RWPE2 (cell line): Measurements from ENCODE around the gene KDM6A.
"Not testable (repeated sequence)": the region's sequence is repeated elsewhere in the genome, so short reads cannot be mapped to it uniquely, and the experiment has no call there.

Experiments used
- ATAC-seq: fragments of 200-7000 bp; cut with Tn5 transposase; 3 replicates; pipeline ENCODE4 v1.9.1; 2021; ENCODE audit warnings: low read depth
- DNase-seq: peaks from one replicate; pipeline ENCODE4 v3.0.0-alpha.2; 2020; ENCODE audit warnings: low spot score
- H3K27ac ChIP-seq: fragments of 450-650 bp; 2 replicates; pipeline ENCODE4 v1.5.1; 2017; ENCODE audit warnings: mild to moderate bottlenecking; ENCODE audit not compliant: poor library complexity, severe bottlenecking
- H3K27me3 ChIP-seq: fragments of 250-450 bp; sonication (Bioruptor Pico); 2 replicates; pipeline ENCODE4 v1.5.1; 2021; ENCODE audit warnings: mild to moderate bottlenecking, moderate library complexity; ENCODE audit not compliant: insufficient read depth, poor library complexity, severe bottlenecking
- H3K36me3 ChIP-seq: fragments of 250-450 bp; sonication (Bioruptor Pico); 2 replicates; pipeline ENCODE4 v1.5.1; 2020; ENCODE audit warnings: low read depth, mild to moderate bottlenecking, moderate library complexity
- H3K4me1 ChIP-seq: fragments of 250-450 bp; sonication (Bioruptor Pico); 2 replicates; pipeline ENCODE4 v1.5.1; 2021; ENCODE audit warnings: mild to moderate bottlenecking, moderate library complexity; ENCODE audit not compliant: insufficient read depth, poor library complexity, severe bottlenecking
- H3K4me3 ChIP-seq: fragments of 250-450 bp; sonication (Bioruptor Pico); 2 replicates; pipeline ENCODE4 v1.5.1; 2021; ENCODE audit warnings: mild to moderate bottlenecking, moderate library complexity; ENCODE audit not compliant: severe bottlenecking
- H3K9me3 ChIP-seq: fragments of 250-450 bp; sonication (Bioruptor Pico); 2 replicates; pipeline ENCODE4 v1.5.1; 2021; ENCODE audit warnings: mild to moderate bottlenecking, moderate library complexity; ENCODE audit not compliant: severe bottlenecking
- TF ChIP-seq, protein P1 (sequence below): fragments of 450-650 bp; IDR thresholded peaks from one replicate; pipeline ENCODE4 v1.5.1; 2017; ENCODE audit warnings: mild to moderate bottlenecking, moderate library complexity; ENCODE audit not compliant: poor library complexity, severe bottlenecking

The KDM6A gene

GRCh38 chrX:44935172-44935571 lies 62.2 kb downstream of the KDM6A start:
- H3K36me3 ChIP-seq, result no peaks in the 10 kb centered on the region
- peaks cover 14% of the 10 kb centered on the region for H3K4me1 ChIP-seq
- peak overlapping the region; percentile 39 for H3K27ac ChIP-seq
- H3K9me3 ChIP-seq, result no peaks in the 10 kb centered on the region
- DNase-seq, result no peak
- ATAC-seq, result no peak
- TF ChIP-seq, protein P1, sequence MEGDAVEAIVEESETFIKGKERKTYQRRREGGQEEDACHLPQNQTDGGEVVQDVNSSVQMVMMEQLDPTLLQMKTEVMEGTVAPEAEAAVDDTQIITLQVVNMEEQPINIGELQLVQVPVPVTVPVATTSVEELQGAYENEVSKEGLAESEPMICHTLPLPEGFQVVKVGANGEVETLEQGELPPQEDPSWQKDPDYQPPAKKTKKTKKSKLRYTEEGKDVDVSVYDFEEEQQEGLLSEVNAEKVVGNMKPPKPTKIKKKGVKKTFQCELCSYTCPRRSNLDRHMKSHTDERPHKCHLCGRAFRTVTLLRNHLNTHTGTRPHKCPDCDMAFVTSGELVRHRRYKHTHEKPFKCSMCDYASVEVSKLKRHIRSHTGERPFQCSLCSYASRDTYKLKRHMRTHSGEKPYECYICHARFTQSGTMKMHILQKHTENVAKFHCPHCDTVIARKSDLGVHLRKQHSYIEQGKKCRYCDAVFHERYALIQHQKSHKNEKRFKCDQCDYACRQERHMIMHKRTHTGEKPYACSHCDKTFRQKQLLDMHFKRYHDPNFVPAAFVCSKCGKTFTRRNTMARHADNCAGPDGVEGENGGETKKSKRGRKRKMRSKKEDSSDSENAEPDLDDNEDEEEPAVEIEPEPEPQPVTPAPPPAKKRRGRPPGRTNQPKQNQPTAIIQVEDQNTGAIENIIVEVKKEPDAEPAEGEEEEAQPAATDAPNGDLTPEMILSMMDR, result no peak
- no peaks in the 10 kb centered on the region for H3K27me3 ChIP-seq
- H3K4me3 ChIP-seq, result no peak overlapping the region

DNA sequence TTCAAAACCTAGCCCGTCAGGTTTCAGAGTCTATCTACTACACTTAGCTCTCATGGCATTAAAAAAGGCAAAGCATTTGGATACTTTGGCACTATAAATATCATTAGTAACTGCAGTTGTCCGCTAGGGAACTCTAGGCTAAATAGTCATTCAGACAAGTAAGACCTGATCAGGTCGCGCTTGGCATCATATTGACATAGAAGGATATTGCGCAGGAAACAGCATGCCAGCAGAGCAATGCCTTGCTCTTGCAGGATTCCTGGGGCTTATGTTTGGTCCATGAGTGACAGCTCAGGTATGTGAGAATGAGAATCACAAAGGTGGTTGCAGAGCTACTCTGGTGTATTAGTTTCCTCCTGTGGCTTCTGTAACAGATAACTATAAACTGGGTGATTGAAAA lies 62.7 kb downstream of the KDM6A start:
- DNase-seq, result peak; percentile 64

GRCh38 chrX:44937606-44938005 lies 64.6 kb downstream of the KDM6A start:
- Histone ChIP-seq H3K4me1 (peaks cover 14% of the 10 kb centered on the region), H3K4me3 (no peak overlapping the region), H3K27me3 (no peaks in the 10 kb centered on the region), H3K27ac (no peak overlapping the region), H3K9me3 (no peaks in the 10 kb centered on the region), H3K36me3 (no peaks in the 10 kb centered on the region)
- DNase-seq (no peak), ATAC-seq (no peak)
- TF ChIP-seq, protein P1, result no peak

More for the DNA sequence above, 62.7 kb downstream of the KDM6A start:
- H3K27ac ChIP-seq, result peak overlapping the region; percentile 39
- H3K4me1 ChIP-seq, result peaks cover 14% of the 10 kb centered on the region
- no peaks in the 10 kb centered on the region for H3K9me3 ChIP-seq
- H3K36me3 ChIP-seq, result no peaks in the 10 kb centered on the region
- TF ChIP-seq, protein P1, result peak; percentile 27
- ATAC-seq, result peak; percentile 98
- H3K27me3 ChIP-seq, result no peaks in the 10 kb centered on the region
- no peak overlapping the region for H3K4me3 ChIP-seq

DNA sequence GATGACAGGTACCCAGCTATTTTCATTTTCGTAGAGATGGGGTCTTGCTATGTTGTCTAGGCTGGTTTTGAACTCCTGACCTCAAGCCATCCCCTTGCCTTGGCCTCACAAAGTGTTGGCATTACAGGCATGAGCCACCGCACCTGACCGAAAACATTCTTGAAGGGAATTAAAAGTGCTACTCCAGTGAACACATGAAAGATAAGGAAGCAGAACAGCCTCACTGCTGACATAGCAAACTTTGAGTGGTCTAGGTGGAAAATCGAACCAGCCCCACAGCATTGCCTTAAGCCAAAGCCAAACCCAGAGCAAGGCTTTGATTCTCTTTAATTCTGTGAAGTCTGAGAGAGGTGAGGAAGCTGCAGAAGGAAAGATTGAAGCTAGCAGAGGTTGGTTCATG lies 65.1 kb downstream of the KDM6A start:
- no peak overlapping the region for H3K27ac ChIP-seq
- peaks cover 14% of the 10 kb centered on the region for H3K4me1 ChIP-seq
- ATAC-seq (no peak), DNase-seq (no peak)
- TF ChIP-seq, protein P1, result no peak
- no peaks in the 10 kb centered on the region for H3K9me3 ChIP-seq
- H3K27me3 ChIP-seq, result no peaks in the 10 kb centered on the region
- no peak overlapping the region for H3K4me3 ChIP-seq
- no peaks in the 10 kb centered on the region for H3K36me3 ChIP-seq

DNA sequence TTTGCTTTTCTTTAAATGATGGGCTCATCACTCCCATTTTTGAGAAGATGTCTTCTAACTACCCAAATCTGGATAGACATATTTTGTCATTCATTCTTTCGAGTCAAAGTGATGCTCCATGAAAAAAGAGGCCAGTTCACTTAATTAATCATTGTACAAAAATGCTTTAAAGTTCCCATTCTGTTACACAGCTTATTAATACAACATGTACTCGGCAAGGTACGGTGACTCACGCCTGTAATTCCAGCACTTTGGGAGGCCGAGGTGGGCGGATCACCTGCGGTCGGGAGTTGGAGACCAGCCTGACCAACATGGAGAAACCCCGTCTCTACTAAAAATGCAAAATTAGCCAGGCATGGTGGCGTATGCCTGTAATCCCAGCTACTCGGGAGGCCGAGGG lies 67.6 kb downstream of the KDM6A start:
- H3K9me3 ChIP-seq, H3K4me3 ChIP-seq, H3K4me1 ChIP-seq, H3K27me3 ChIP-seq, H3K36me3 ChIP-seq, DNase-seq, ATAC-seq, H3K27ac ChIP-seq: not testable (repeated sequence)

DNA sequence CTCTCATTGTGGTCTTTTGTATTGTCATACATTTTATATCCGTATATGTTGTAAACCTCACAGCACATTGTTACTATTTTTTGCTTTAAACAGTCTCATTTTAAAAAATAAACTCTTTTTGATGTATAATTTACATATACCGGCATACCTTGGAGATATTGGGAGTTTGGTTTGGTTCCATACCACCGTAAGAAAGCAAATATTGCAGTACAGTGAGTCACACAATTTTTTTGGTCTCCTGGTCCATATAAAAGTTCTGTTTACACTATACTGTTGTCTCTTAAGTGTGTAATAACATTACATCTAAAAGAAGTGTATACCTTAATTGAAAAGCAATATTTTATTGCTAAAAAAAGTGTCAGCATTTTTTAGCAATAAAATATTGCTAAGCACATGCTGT lies 70.0 kb downstream of the KDM6A start:
- H3K36me3 ChIP-seq, result no peaks in the 10 kb centered on the region
- DNase-seq, result no peak
- no peak overlapping the region for H3K4me3 ChIP-seq
- no peak for ATAC-seq
- H3K27me3 ChIP-seq, result no peaks in the 10 kb centered on the region
- no peak overlapping the region for H3K27ac ChIP-seq
- TF ChIP-seq, protein P1, result no peak
- no peaks in the 10 kb centered on the region for H3K4me1 ChIP-seq
- H3K9me3 ChIP-seq, result peaks cover 6% of the 10 kb centered on the region
